Body of pancreas (tissue), 4 donors: ENCODE results near the gene AKAP7.

Experiments
- POLR2A ChIP-seq, 3 donors: fragments of 450-650 bp; IDR thresholded peaks; one replicate each; pipeline ENCODE4 v1.6.1; 2016; ENCODE audit warnings: antibody characterized with exemption in 3 of 3, mild to moderate bottlenecking in 2 of 3
- TF ChIP-seq, protein P1 (sequence below), 7 experiments: fragments of 450-650 bp in 4 of 7; fragments of 200-600 bp in 3 of 7; sonication (generic) in 3 of 7; IDR thresholded peaks; one replicate each; pipeline ENCODE4 v1.5.1; 2016 to 2019; ENCODE audit warnings: antibody characterized with exemption in 7 of 7

DNA sequence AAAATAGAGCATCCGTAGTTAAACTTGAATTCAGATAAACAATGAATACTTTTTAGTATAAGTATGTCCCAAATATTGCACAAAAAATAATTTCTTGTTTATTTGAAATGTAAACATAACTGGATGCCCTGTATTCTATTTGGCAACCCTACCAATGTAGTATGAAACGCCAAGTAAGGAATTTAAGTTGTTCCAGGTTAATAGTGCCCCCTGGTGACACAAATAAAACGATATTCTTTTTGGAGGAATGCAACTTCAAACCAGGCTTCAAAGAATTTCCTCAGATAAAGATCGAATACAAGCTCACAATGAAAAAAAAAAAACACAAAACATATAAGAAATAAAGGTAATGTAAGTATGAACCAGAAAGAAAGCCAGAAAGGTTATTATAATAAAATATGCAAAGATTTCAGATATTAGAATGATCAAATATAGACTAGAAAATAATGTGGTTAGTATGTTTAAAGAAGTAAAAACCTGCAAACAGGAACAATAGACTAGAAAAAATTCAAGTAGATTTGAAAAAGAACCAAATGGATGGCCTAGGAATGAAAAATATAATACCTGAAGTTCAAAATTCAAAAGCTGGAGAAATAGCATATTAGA lies 18.4 kb upstream of the AKAP7 start:
- no peak for TF ChIP-seq POLR2A (IDR thresholded peaks at IDR 0.05)
- TF ChIP-seq, protein P1, sequence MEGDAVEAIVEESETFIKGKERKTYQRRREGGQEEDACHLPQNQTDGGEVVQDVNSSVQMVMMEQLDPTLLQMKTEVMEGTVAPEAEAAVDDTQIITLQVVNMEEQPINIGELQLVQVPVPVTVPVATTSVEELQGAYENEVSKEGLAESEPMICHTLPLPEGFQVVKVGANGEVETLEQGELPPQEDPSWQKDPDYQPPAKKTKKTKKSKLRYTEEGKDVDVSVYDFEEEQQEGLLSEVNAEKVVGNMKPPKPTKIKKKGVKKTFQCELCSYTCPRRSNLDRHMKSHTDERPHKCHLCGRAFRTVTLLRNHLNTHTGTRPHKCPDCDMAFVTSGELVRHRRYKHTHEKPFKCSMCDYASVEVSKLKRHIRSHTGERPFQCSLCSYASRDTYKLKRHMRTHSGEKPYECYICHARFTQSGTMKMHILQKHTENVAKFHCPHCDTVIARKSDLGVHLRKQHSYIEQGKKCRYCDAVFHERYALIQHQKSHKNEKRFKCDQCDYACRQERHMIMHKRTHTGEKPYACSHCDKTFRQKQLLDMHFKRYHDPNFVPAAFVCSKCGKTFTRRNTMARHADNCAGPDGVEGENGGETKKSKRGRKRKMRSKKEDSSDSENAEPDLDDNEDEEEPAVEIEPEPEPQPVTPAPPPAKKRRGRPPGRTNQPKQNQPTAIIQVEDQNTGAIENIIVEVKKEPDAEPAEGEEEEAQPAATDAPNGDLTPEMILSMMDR (IDR thresholded peaks at IDR 0.05), result peak in 6 of 7 experiments; percentile 35 to 74 (median 64)
